ENCODE results near the gene AK1.
A peak's percentile ranks its signal among the peaks of the same experiment; 100 is the strongest.

Gene AK1

DNA sequence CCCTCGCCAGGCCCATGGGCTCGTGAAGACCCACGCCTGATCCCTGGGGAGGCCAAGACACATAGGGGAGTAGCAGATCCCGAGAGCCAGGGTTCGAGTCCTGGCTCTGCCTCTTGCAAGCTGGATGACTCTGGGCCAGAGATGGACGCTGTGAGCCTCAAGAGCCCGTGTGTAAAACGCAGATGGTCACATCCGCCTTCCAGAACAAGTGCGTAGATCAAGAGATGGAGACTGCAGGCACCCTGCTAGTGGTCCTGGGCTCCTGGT is 31.1 kb upstream of the AK1 start:
- no peak for DNase-seq

DNA sequence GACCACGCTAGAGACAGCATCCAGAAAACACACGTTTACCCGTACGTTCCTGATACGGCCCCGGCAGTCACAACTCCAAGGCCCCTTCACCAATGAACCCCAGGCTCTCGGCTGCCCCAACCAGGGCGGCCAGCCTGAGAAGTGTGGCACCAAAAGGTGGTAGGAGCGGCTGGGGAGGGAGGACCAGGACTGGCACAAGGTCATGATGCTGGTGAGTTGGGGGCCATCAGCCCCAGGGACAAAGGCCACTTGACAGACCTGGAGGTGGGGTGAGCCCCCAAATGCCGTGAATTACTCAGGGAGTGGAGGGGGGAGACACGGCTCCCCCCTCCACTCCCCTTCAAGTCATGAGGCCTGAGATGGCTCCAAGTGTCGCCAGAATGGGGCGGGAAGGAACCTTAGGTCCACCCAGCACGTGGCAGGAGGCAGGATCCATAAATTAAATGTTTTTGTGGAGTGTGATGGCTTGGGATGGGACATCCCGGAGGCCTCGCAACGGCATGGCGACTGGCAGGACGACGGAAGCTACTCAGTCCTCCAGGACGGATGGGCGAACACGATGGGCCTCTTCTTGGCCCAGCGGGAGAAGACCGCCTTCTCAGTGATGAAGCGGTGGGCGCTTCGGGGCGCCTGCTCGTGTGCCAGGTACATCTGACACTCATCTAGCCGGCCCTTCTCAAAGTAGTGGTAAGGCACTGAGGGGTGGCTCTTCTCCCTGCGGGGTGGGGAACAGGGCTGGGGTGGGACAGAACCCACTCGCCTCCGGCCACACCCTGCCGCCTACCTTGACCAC is 30.6 kb upstream of the AK1 start:
- DNase-seq = no peak

DNA sequence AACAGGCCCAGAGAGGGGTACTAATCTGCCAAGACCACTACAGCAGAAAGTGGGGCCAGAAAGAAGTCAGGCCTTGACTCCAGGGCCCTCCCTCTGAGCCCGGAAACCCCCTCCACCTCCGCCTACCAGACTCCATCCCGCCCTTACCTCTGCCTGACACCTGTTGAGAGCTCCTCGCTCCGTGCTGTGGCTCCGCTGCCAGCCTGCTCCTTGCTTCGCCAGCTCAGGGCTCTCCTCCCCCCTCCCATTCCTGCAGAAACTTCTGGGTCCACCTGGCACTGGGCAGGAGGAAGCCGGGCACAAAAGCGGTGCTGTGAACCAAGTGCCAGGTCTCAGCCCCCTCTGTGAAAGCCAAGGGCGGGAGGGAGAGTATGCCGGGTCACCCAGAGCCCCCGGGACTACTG is 28.3 kb upstream of the AK1 start:
- DNase-seq = no peak

DNA sequence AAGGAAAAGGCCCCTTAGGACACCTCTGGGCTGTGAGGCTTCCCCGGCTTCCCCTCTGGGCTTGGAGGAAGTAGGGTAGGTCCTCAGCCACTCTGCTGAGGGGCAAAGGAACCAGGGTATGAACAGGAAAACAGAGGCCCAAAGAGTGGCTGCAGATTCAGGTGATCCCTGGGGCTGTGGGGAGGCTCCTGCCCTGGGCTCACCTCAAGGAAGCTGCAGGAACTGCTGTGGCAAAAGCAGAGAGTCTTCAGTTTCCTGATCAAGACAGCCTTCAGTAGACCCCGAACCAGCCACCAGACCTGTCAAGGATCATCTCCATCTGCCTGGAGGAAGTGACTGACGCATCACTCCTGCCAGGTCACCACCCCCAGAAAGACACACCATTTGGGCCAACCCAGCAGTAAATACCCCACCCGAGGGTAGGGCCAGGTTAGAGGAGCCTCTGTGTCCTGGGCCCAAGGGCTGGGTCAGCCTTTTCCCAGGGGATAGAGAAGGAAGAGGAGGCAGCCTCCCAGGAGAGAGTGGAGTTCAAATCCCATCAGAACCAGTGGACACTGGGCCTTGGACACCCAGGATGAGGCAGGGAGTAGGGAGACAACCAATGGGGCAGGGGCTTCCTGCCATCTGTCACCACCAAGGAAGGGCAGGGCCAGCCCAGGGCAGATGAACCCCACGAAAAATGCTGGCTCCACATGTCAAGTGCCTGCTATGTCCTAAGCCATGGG is 27.7 kb upstream of the AK1 start:
- DNase-seq = no peak

DNA sequence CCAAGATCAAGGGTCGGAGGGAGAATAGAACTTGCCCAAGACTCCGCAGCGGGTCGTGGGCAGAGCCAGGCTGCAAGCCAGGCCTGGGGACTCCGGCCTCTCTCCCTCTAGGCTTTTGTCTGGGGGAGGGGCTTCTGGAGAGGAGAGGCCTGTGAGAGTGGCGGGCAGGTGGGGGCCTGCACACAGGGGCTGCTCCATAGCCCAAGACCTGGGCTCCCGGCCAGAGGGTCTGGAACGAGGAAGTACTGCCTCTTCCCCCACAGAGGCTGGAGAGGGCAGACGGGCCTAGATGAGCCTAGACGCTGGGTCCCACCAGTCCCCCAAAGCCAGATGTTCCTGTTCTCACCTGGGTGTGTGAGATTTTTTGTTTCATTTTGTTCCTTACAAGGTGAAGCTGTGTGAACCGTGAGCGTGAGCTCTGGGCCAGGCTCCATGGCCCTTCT is 27.1 kb upstream of the AK1 start:
- no peak for DNase-seq

DNA sequence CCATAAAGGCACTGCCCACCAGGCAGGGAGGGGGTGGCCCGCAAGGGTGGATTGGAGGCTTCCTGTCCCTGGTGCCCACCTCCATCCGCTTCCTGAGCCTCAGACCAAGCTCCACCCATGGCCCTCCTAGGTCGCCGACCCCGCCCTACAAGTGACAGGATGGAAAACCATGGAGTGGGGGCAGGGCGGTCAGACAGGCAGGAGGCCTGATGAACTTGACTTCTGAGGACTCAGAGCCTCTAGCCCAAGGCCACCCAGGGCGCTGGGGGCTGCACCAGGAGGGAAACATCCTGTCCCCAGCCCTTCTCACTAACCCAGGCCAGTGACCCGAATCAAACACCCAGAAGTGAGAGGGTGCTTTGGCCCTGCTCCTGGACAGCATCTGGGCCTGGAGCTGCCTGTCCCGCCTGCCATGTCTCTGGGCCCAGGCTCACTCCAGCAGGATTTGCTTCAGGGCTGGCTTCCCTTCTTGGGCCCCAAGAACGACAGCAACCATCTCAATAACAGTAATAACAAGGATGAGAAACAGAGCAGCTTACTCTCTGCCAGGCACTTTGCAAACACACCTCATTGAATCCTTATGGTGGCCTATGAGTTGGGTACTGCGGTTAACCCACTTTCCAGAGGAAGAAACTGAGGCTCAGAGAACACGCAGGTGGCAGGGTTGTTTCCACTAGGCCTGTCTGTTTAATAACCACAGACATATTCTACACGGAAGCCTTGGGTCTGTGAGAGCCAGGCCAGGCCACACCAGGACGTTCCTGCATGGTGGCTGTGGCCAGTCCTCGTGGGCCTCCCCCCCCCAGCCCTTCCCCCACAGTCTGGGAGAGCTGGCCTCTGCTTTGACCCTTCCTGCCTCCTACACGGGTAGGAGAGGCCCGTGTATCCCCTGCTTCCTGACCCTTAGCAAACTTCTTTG is 26.3 kb upstream of the AK1 start:
- DNase-seq = no peak

DNA sequence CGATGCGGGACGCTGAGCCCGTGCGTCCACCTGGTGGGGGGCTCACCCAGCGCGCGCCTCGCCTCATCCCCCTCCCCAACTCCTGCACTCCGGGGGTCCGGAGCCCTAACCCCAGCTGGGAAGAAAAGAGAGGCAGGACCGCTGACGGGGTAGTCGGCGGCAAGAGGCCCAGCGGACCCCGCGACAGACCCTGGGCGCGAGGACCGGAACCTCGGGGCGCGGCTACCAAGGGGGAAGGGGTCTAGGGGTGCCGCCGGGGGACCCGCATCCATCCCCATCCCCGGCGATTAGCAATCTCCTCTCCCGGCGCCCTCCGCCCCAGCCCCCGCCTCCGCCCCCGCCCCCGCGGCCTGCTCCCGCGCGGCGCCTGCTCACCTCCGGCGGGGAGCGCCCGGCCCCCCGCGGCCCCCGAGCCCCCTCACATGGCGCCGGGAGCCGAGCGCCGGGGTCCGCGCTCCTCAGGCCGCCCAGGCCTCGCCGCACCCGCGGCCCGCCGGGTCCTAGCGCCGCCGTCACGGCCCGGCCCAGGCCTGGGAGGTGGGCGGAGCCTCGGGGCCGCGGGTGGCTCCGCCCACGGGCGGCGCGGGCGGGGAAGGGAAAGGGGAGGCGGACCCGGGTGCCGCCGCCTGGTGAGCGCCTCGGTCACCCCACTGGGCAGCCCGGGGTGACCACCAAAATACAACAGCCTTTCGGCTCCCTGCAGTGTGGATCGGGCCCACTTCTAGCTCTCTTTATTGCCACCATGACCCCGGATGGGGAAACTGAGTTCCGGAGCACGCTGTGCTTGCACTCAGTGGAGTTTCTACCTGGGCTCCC is 21.9 kb upstream of the AK1 start, which contains the start of gene ST6GALNAC6:
Gene ST6GALNAC6, minus strand, starts transcription at position 476 of the 816 bp plus-strand sequence. CDS start 1,622 bp downstream, outside the sequence.
- peak; percentile 38 to 51 for DNase-seq

DNA sequence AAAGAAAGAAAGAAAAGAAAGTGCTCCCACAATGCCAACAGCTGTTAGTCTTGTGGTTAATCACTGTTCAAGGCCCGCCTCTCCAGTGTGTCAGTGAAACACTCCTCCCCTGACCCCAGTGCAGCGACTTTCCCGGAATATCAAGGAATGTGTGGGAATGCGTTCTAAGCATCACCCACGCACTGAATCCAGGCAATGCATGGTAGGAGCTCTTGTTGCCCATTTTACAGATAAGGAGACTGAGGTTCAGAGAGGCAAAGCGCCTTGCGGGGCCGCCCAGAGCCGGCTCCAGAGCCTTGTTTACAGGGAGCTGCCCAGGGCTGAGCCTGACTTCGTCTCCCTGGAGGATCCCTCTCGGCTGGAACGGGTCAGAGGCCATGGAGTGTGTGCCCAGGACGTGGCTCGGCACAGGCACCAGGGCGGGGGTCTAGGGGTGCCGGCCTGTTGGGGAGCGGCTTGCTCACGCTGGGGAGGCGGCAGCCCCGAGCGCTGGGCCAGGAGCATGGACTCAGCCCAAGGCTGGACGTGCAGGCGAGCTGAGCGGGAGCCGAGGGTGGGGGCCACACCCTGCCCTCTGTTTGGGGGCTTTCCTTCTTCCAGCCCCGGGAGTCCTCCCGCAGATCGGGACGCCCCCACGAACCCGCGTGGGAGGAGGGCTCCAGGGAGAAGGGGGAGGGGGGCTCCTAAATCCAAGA is 21.1 kb upstream of the AK1 start:
- no peak for DNase-seq

DNA sequence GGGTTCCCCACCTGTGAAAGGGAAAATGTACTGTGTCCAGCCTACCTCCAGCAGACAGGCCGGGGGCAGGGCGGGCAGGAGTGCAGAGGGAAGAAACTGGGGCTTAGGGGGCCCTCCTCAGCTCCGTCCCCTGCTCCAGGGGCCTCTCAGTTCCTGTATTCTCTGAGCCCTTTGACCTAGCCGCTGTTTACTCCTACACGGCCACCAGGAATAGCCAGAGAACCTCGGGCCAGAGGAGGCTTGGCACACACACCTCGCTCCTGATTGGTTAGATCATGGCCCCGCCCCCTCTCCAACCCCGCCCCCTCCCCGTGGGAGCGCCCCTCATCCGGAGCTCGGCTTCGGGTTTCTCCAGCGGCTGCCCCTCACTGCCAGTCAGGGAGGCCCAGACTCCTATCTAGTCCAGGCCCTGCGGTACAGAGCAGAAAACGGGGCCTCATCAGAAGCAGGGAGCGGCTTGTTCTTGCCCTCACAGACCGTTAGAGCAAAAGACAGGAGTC is 19.8 kb upstream of the AK1 start:
- DNase-seq = no peak

DNA sequence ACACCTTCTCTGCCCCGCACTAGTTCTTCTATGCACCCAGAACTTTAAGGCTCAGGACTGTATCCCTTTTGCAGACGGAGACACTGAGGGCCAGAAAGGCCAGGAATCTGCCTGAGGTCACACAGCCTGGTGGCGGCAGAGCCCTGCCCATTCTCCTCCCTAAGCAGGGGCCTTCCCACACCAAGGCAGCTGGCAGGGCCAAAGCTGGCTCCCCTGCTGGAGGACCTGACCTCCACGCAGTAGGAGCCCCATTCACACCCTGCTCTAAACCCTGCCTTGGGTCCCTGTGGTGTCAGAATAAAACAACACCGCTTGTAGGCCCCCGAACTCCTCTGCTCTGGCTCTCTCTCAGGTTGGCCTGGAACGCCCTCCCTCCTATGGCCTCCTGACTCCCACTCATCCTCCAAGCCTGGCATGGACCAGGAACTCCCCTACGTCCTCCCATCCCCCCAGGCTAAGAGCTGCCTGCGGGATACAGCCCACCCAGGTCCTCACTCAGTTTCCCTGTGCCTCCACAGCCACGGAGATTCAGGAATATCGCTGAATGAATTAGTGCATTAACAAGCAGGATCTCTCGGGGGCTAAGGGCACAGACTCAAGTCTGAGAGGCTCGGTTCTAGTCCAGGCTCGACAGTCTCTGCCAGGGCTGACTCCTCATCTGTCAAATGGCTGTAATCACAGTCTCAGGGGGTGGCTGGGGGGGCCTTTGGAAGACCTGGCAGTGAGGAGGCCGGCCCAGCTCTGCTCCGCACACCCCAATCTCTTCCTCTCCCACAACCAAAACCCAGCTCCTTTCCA is 19.1 kb upstream of the AK1 start:
- no peak for DNase-seq

DNA sequence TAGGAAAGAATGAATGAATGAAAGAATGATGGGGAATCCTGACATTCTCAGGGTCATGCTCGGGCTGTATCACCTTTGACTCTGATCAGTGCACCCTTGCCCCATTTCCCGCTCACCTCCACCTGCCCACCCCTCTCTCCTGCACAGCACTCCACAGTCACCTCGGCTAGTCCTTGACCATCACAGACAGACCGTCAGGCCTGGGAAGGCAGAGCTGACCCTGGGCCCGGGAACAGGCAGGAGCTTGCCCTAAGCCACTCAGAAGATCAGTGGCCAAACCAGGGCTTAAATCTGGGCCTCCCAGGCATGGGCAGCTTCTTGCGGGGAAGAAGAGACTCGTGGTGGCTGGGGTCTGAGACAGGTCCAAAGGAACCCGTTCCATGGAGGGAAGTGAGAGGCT is 18.3 kb upstream of the AK1 start:
- no peak for DNase-seq

DNA sequence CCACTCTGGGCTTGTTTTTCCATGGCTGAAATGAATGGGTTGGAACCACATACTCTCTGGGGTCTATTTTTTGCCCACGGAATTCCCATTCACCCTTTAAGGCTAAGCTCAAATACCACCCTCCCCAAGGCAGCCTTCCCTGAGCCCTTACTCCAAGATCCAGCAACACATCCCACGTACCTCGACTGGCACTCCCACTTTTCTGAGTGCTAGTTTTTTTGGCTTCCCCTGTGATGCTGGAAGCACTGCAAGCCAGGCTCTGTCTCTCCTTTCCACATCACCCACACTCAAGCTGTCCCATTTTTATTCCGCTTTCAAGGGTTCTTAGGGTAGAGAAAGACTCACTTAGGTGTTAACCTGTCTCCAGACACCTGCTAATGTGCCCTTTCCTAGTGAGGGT is 15.9 kb upstream of the AK1 start:
- DNase-seq = no peak

DNA sequence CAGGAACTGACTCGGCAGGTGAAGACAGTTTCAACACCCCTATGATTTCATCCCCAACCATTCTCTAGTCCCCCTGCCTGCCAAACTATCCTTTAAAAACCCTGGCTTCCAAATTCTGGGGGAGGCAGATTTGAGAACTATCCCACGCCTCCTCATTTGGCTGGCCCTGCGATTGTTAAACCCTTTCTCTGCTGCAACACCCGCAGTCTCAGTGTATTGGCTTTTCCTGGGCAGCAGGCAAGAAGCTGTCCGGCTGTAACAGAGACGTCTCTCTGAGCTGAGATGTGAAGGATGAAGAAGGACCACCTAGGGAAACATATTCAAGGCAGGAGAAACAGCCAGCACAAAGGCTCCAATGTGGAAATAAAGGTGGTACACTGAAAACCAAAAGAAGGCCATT is 15.4 kb upstream of the AK1 start:
- DNase-seq = no peak

DNA sequence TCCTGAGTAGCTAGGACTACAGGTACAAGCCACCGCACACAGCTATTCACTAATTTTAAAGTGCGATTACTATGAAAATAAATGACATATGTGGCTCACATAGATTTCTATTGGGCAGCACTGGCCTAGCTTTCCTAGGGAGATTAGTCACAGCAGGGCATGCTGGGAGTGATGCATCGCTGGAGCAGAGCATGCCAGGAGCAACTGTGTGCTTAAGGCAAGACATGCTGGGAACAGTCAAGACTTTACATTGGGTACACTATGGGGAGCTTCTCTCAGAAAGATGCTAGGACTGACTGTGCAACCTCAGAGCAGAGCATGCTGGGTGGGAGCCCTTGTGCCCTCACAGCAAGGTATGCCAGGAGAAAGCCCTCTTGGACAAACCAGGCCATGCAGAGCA is 12.6 kb upstream of the AK1 start:
- DNase-seq = no peak

DNA sequence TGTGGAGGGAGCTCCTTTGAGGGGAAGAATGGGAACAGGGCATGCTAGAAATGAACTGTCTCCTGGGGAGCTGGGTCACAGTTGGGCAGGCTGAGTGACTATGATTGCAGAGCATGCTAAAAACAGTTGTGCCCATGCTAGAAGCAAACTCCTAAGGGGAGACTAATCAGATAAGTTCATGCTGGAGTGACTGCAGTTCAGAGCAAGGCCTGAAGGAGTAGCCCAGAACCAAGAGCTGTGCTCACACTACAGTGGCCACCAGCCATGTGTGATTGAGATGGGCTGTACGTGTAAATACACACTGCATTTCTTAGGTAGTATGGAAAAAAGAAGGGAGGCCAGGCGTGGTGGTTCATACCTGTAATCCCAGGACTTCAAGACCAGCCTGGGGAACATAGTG is 10.3 kb upstream of the AK1 start:
- DNase-seq = no peak

DNA sequence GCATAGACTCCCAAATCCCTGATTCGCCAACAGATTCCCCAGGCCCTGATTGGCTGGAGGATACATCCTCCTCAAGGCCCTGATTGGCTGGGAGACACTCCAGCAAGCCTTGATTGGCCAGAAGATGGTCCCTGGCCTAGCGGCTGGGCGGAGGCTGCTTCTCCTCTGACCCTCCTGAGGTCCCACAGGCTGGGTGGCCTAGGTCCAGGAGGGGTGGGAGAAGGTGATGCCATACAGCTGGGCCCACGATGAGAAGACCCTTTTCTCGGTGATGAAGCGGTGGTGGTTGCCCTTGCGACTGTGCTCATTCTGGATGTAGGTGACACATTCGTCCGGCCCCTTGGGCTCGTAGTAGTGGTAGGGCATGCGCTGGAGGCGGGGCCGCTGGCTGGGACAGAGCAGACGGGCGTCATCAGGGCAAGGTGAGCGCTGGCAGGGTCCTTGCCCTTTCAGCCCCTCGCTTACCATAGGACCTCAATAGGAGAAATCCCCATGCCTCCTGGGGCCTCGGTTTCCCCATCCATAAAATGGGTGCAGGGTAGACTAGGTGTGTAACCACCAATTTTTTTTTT is 9.0 kb upstream of the AK1 start:
- no peak for DNase-seq

DNA sequence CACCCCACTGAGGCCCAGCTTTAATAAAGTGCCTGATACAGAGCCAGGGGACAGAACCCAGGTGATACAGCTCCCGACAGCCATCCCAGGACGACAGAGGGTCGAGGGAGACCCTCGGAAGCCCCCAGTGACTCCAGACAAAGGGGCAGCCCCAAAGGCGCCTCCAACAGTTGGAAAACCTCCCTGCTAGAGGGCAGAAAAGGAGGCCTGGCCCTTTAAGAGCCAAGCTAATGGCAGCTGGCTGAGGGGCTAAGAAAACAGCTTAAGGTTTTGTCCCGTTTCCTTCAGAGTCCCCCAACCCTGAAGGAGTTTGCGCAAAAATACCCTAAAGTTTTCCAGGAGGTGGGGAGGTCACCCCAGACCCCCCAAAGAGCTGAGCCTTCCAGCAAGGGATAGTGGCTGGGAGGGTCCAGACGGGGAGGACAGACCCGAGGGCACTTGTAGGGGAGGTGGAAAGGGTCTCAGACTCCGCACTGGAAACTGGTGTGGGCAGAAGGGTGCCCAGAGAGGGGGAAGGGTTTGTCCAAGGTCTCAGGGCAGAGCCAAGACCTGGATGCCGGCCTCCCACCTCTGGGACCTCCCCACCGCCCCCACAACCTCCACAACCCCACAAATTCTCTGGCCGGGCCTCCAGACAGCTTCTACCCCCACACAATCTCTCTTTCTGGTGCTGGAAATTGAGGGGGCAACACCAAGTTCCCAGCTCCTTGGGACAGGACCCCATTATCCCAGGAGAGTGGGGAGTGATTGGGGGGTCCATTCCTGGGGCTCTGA is 8.2 kb upstream of the AK1 start:
- DNase-seq = no peak

DNA sequence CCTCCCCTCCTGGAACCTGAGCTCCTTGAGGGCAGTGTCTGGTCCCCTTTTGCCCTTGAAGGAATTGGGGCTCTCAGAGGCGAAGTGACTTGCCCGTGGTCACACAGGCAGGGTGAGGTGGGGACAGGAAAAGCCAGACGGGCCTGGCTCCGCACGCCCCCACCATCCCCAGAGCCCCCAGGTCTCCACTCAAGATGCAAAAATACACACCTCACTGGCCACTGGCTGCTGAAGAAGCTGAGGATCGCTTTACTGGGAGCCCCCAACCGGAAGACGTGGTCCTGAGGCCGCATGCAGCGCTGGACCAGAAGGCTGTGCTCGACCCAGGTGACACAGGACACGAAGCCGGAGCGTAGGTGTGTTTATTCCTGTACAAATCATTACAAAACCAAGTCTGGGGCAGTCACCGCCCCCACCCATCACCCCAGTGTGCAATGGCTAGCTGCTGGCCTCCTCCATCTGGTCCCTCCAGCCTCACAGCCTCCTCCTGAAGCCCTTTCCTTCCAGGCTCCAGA is 7.6 kb upstream of the AK1 start:
- DNase-seq = no peak

DNA sequence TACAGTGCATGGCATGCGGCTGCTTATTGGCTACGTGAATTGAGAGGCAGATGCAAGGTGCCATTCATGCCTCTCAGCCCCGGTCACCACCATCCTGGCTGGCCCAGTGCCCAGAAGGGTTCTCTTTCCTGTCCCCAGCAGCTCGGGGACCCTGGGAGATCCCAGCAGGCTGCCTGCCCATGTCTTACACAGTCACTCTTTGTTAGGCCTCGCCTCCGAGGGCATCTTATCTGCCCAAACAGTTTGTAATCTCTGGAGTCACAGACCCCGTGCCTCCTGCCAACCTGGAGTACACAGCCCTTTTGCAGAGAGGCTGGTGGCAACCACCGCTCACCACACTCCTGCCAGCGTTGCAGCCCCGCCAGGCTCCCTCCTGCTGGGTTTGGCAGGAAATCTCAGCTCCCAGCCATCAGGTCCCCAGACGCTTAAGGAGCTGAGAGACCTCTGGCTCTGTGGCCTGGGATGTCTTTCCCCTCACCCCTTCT is 7.0 kb upstream of the AK1 start:
- DNase-seq = no peak
